CD1c-positive myeloid dendritic cell (primary cell): ENCODE measurements around the gene GLIPR1L2.
A peak's percentile ranks its signal among the peaks of the same experiment; 100 is the strongest.
"Not testable (repeated sequence)": the region's sequence is repeated elsewhere in the genome, so short reads cannot be mapped to it uniquely, and the experiment has no call there.

Experiments
- DNase-seq: peaks from one replicate; pipeline ENCODE4 v3.0.0-alpha.2; 2016; ENCODE audit errors: extremely low spot score

The GLIPR1L2 gene

GRCh38 chr12:75390899-75391538 lies at the start of gene GLIPR1L2:
TSS of gene GLIPR1L2 (plus strand) at chr12:75391089. CDS start at chr12:75391117, 28 bp downstream.
- peak; percentile 96 for DNase-seq

- no peak for DNase-seq
These were observed 49.0 kb upstream of the GLIPR1L2 start for GRCh38 chr12:75341873-75342272.

GRCh38 chr12:75345531-75345930 lies 45.4 kb upstream of the GLIPR1L2 start:
- DNase-seq, result no peak

- DNase-seq, result not testable (repeated sequence)
These were observed 44.7 kb upstream of the GLIPR1L2 start for GRCh38 chr12:75346215-75346614.

- DNase-seq, result no peak
These were observed 40.9 kb upstream of the GLIPR1L2 start for GRCh38 chr12:75349946-75350345.

GRCh38 chr12:75350413-75350812 lies 40.5 kb upstream of the GLIPR1L2 start:
- DNase-seq, result no peak

GRCh38 chr12:75354011-75354410 lies 36.9 kb upstream of the GLIPR1L2 start:
- no peak for DNase-seq

- DNase-seq, result no peak
These were observed 30.0 kb upstream of the GLIPR1L2 start for GRCh38 chr12:75360920-75361319.

- DNase-seq, result no peak
These were observed 29.5 kb upstream of the GLIPR1L2 start for GRCh38 chr12:75361408-75361807.

GRCh38 chr12:75364919-75365318 lies 26.0 kb upstream of the GLIPR1L2 start:
- peak; percentile 9 for DNase-seq

GRCh38 chr12:75366629-75367028 lies 24.3 kb upstream of the GLIPR1L2 start:
- no peak for DNase-seq

- DNase-seq, result no peak
These were observed 15.9 kb upstream of the GLIPR1L2 start for GRCh38 chr12:75374971-75375370.

GRCh38 chr12:75378354-75378753 lies 12.5 kb upstream of the GLIPR1L2 start:
- no peak for DNase-seq

- DNase-seq, result no peak
These were observed 1.8 kb upstream of the GLIPR1L2 start for GRCh38 chr12:75389061-75389460.

- DNase-seq, result no peak
These were observed 1.2 kb upstream of the GLIPR1L2 start for GRCh38 chr12:75389706-75390105.

GRCh38 chr12:75390156-75390898 lies 562 bp upstream of the GLIPR1L2 start:
- DNase-seq, result no peak

GRCh38 chr12:75404231-75404630 lies 13.3 kb downstream of the GLIPR1L2 start:
- no peak for DNase-seq

- no peak for DNase-seq
These were observed 16.8 kb downstream of the GLIPR1L2 start for GRCh38 chr12:75407683-75408082.

- no peak for DNase-seq
These were observed 18.9 kb downstream of the GLIPR1L2 start for GRCh38 chr12:75409830-75410229.

- no peak for DNase-seq
These were observed 23.8 kb downstream of the GLIPR1L2 start for GRCh38 chr12:75414671-75415070.

- DNase-seq, result no peak
These were observed 29.0 kb downstream of the GLIPR1L2 start for GRCh38 chr12:75419841-75420240.

GRCh38 chr12:75427491-75427890 lies 36.6 kb downstream of the GLIPR1L2 start:
- DNase-seq, result no peak

- DNase-seq, result no peak
These were observed 37.9 kb downstream of the GLIPR1L2 start for GRCh38 chr12:75428767-75429166.
